HG03196 (cell line): ENCODE data around the gene TAX1BP3.

Experiments
- ATAC-seq: cut with Tn5 transposase; IDR thresholded peaks from one replicate; pipeline ENCODE4 v1.9.1; 2021; ENCODE audit not compliant: unreplicated experiment

Gene TAX1BP3

GRCh38 chr17:3630781-3631180 lies 37.6 kb downstream of the TAX1BP3 start:
- ATAC-seq, result no peak

- ATAC-seq, result no peak
Measured at GRCh38 chr17:3627769-3628167, 40.6 kb downstream of the TAX1BP3 start.

- ATAC-seq, result no peak
Measured at GRCh38 chr17:3626831-3627768, 41.3 kb downstream of the TAX1BP3 start.

- ATAC-seq, result no peak
Measured at GRCh38 chr17:3622977-3623594, 45.3 kb downstream of the TAX1BP3 start.

- no peak for ATAC-seq
Measured at GRCh38 chr17:3621146-3621720, 47.1 kb downstream of the TAX1BP3 start.

GRCh38 chr17:3615160-3615870 lies 53.1 kb downstream of the TAX1BP3 start:
- ATAC-seq, result no peak

GRCh38 chr17:3613124-3613523 lies 55.3 kb downstream of the TAX1BP3 start:
- no peak for ATAC-seq
